Fibroblast of lung (primary cell): Measurements from ENCODE around the gene RIN1. TPM values are rescaled to one million over a fixed set of nuclear protein-coding genes. Genes with fewer than 3 reads are reported as not detected.
"Not testable (repeated sequence)": the region's sequence is repeated elsewhere in the genome, so short reads cannot be mapped to it uniquely, and the experiment has no call there.

Source experiments
- DNase-seq, 2 donors: peaks; one replicate each; pipeline versions ENCODE4 v3.0.0 to v3.0.0-alpha.2; 2010; ENCODE audit warnings: low read depth in 2 of 2
- H2AFZ ChIP-seq: 2 replicates; pipeline ENCODE4 v1.5.1; 2012; ENCODE audit warnings: low read length, control low read depth, inconsistent platforms
- H3K27ac ChIP-seq: 2 replicates; pipeline ENCODE4 v1.5.1; 2011; ENCODE audit warnings: low read length, control low read depth; ENCODE audit not compliant: insufficient read depth
- H3K27me3 ChIP-seq: 2 replicates; pipeline ENCODE4 v1.5.1; 2011; ENCODE audit warnings: mild to moderate bottlenecking, low read length; ENCODE audit not compliant: control insufficient read depth, insufficient read depth
- H3K36me3 ChIP-seq: 2 replicates; pipeline ENCODE4 v1.5.1; 2011; ENCODE audit warnings: low read length; ENCODE audit not compliant: control insufficient read depth, insufficient read depth
- H3K4me1 ChIP-seq: 2 replicates; pipeline ENCODE4 v1.5.1; 2011; ENCODE audit warnings: low read length; ENCODE audit not compliant: control insufficient read depth, insufficient read depth; ENCODE audit errors: extremely low read depth
- H3K4me2 ChIP-seq: 2 replicates; pipeline ENCODE4 v1.5.1; 2011; ENCODE audit warnings: low read length, control low read depth; ENCODE audit not compliant: insufficient read depth; ENCODE audit errors: extremely low read depth
- H3K4me3 ChIP-seq, 4 experiments: fragments of 200-600 bp in 1 of 4; sonication (generic) in 1 of 4; replicated peaks in 1 of 4; 2 replicates each; pipeline ENCODE4 v1.5.1; 2011 to 2016; ENCODE audit warnings: low read length in 4 of 4, low read depth in 3 of 4, mild to moderate bottlenecking in 3 of 4, control low read depth in 2 of 4, inconsistent platforms in 1 of 4, mixed read lengths in 1 of 4; ENCODE audit not compliant: insufficient read depth in 1 of 4; ENCODE audit errors: control extremely low read depth in 1 of 4
- H3K79me2 ChIP-seq: 2 replicates; pipeline ENCODE4 v1.5.1; 2012; ENCODE audit warnings: mild to moderate bottlenecking, low read length, inconsistent platforms; ENCODE audit not compliant: control insufficient read depth, insufficient read depth
- H3K9ac ChIP-seq: 2 replicates; pipeline ENCODE4 v1.5.1; 2011; ENCODE audit warnings: mild to moderate bottlenecking, low read length, control low read depth; ENCODE audit not compliant: insufficient read depth
- H3K9me3 ChIP-seq: 2 replicates; pipeline ENCODE4 v1.5.1; 2012; ENCODE audit warnings: low read depth, low read length; ENCODE audit not compliant: control insufficient read depth, insufficient read depth
- H4K20me1 ChIP-seq: 2 replicates; pipeline ENCODE4 v1.5.1; 2011; ENCODE audit warnings: low read length; ENCODE audit not compliant: control insufficient read depth, insufficient read depth; ENCODE audit errors: extremely low read depth
- CTCF ChIP-seq, 2 donors: IDR thresholded peaks in 1 of 2; conservative IDR thresholded peaks in 1 of 2; 1 replicate in 1 of 2; 2 replicates in 1 of 2; pipeline ENCODE4 v1.5.1; 2011 to 2012; ENCODE audit warnings: low read length in 2 of 2, control low read depth in 1 of 2, inconsistent platforms in 1 of 2, low read depth in 1 of 2, mild to moderate bottlenecking in 1 of 2
- EZH2 ChIP-seq: IDR thresholded peaks from 2 replicates; pipeline ENCODE4 v1.5.1; 2012; ENCODE audit warnings: low read length, control low read depth, mild to moderate bottlenecking; ENCODE audit errors: missing control alignments
- polyA plus RNA-seq, 2 donors: library from polyadenylated mRNA; depleted of rRNA in 1 of 2; stranded (reverse) in 1 of 2; unstranded in 1 of 2; fragments of >200 nt; gene quantifications; 2 replicates each; pipeline ENCODE4 v1.2.1, GENCODE V29; 2011 to 2012; ENCODE audit warnings: missing spikeins in 1 of 2
- total RNA-seq: library from RNA; depleted of rRNA; stranded (reverse); fragments of >200 nt; gene quantifications from 2 replicates; pipeline ENCODE4 v1.2.1, GENCODE V29; 2014

Gene RIN1
- total and polyA plus RNA-seq, 2 donors (not counting 1 experiment from before 2014, with no cell fraction given), result 6.3 to 22.1 TPM

DNA sequence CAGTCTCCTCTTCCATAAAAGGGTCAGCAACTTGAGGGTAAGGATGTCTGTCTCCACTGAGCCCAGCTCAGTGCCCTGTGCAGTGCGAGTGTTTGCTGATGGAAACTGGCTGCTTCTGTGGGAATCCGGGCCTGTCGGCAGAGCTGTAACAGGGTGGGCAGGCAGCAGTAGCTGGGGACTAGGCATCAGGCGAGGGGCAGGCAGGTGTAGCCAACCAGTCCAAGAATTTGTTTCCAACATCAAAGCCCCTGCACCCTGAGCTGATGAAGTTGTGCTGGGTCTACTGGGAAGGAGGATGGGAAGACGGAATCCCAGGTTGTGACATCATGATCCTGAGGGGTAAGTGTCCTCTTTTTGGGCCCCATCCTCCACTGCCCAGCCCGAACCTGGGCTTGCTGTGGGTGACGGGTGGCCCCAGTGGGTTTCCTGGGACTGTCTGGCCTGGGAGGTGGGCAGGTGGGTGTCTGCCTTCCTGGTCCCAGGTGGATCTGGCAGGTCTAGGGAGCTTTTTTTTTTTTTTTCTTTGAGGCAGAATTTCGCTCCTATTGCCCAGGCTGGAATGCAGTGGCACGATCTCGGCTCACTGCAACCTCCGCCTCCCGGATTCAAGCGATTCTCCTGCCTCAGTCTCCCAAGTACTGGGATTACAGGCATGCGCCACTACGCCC, 24.3 kb upstream of the RIN1 start:
- no peak for DNase-seq
- Histone ChIP-seq H3K4me2 (no peak overlapping the region), H3K9ac (no peak overlapping the region), H2AFZ (no peak overlapping the region), H3K4me1 (no peaks in the 10 kb centered on the region), H3K36me3 (no peaks in the 10 kb centered on the region), H3K27me3 (no peaks in the 10 kb centered on the region), H3K9me3 (no peaks in the 10 kb centered on the region), H3K79me2 (no peaks in the 10 kb centered on the region), H3K27ac (no peak overlapping the region), H4K20me1 (no peaks in the 10 kb centered on the region), H3K4me3 (no peak overlapping the region)
- TF ChIP-seq CTCF (conservative IDR thresholded peaks at IDR 0.05 in 1 of 2, IDR thresholded peaks at IDR 0.05 in 1 of 2; ENCODE audit: low read depth in 1 of 2, low read length in 2 of 2) (no peak), EZH2 (no peak)

- no peaks in the 10 kb centered on the region for H4K20me1 ChIP-seq
- no peak for DNase-seq
- H3K27ac ChIP-seq, result no peak overlapping the region
- H3K9me3 ChIP-seq, result no peaks in the 10 kb centered on the region
- H2AFZ ChIP-seq, result no peak overlapping the region
- H3K4me2 ChIP-seq, result no peak overlapping the region
- H3K4me3 ChIP-seq, result no peak overlapping the region
- H3K27me3 ChIP-seq, result no peaks in the 10 kb centered on the region
- no peaks in the 10 kb centered on the region for H3K79me2 ChIP-seq
- H3K9ac ChIP-seq, result no peak overlapping the region
- H3K4me1 ChIP-seq, result no peaks in the 10 kb centered on the region
- no peak for TF ChIP-seq CTCF (conservative IDR thresholded peaks at IDR 0.05 in 1 of 2, IDR thresholded peaks at IDR 0.05 in 1 of 2; ENCODE audit: low read depth in 1 of 2, low read length in 2 of 2)
- no peak for TF ChIP-seq EZH2
- H3K36me3 ChIP-seq, result no peaks in the 10 kb centered on the region
Observed at GRCh38 chr11:66359662-66360087, 23.4 kb upstream of the RIN1 start.

DNA sequence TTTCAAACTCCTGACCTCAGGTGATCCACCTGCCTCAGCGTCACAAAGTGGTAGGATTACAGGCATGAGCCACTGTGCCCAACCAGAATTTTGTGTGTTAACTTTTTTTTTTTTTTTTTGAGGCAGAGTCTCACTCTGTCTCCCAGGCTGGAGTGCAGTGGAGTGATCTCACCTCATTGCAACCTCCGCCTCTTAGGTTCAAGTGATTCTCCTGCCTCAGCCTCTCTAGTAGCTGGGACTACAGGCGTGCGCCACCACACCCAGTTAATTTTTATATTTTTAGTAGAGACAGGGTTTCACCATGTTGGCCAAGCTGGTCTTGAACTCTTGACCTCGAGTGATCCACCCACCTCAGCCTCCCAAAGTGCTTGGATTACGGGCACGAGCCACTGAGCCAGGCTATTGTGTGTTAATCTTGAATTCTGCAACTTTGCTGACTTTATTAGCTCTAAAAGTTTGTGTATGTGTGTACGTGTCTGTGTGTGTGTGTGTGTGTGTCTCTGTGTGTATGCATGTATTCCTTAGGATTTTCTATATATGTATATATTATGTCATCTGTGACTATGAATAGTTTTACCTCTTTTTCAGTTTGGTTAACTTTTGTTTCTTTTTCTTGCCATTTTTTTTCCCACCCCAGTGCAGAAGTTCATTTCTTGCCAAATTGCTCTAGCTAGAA, 14.5 kb upstream of the RIN1 start:
- not testable (repeated sequence) for DNase-seq, H3K27me3 ChIP-seq, H2AFZ ChIP-seq, H3K79me2 ChIP-seq, H3K9ac ChIP-seq, H4K20me1 ChIP-seq, H3K4me2 ChIP-seq, H3K27ac ChIP-seq, H3K9me3 ChIP-seq, H3K36me3 ChIP-seq, H3K4me3 ChIP-seq, H3K4me1 ChIP-seq
